ENCODE data around the gene PEAK3.

PEAK3 gene

DNA sequence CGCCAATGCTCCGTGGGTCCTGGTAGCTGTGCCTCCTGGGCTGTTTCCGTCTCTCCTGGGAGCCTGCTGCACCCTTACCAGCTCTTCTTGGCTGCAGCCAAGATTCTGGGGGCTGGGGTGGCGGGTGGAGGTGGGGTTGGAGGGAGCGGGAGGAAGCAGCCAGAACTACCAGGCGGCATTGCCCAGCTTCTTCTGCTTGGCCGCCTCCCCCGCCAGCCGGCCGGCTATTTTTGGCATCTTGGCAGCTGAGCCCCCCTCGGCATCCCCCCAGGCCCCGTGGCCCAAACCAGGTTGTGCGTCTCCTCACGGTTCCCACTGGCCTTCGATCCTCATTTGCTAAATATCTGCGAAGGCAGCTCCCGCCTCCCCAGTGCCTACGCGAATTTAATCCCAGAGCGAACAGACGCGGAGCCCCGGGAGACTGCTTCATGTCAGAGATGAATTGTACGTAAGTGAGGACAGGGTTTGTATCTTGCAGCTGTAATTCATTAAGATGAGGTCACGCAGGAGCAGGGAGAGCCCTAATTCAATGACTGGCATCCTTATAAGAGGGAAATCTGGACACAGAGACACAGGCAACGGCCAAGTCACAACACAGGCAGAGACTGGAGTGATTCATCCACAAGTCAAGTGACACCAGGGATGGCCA is 12.8 kb upstream of the PEAK3 start:
- Histone ChIP-seq H3K4me1 (peaks cover 57 to 96% (median 84%) of the 10 kb centered on the region in 10 experiments), H3K4me3 (peak overlapping the region; percentile 38 to 86 (median 54); a peak in 19 of 20 replicates), H3K36me3 (peaks cover 0 to 58% (median 34%) of the 10 kb centered on the region in 11 experiments; a peak in 17 of 22 replicates), H3K9me3 (replicated peaks in 1 of 11) (no peaks in the 10 kb centered on the region), H3K4me2 (peak overlapping the region; percentile 95 to 100 (median 98)), H3K9ac (peak overlapping the region; percentile 53 to 74 (median 68); a peak in 21 of 22 replicates), H3K27ac (peak overlapping the region in 9 of 11 experiments; percentile 11 to 75 (median 54); a peak in 14 of 22 replicates), H3K27me3 (peaks cover 0 to 28% (median 0%) of the 10 kb centered on the region in 11 experiments; a peak in 2 of 22 replicates), H4K20me1 (peaks cover 11 to 91% (median 81%) of the 10 kb centered on the region in 11 experiments; a peak in 19 of 22 replicates)
- TF ChIP-seq Cebpa-rat (IDR thresholded peaks at IDR 0.05) = no peak

- peak overlapping the region; percentile 83 to 94 (median 91) for H3K9ac ChIP-seq
Observed at GRCh38 chr19:2291185-2291751, 9.3 kb upstream of the PEAK3 start.

DNA sequence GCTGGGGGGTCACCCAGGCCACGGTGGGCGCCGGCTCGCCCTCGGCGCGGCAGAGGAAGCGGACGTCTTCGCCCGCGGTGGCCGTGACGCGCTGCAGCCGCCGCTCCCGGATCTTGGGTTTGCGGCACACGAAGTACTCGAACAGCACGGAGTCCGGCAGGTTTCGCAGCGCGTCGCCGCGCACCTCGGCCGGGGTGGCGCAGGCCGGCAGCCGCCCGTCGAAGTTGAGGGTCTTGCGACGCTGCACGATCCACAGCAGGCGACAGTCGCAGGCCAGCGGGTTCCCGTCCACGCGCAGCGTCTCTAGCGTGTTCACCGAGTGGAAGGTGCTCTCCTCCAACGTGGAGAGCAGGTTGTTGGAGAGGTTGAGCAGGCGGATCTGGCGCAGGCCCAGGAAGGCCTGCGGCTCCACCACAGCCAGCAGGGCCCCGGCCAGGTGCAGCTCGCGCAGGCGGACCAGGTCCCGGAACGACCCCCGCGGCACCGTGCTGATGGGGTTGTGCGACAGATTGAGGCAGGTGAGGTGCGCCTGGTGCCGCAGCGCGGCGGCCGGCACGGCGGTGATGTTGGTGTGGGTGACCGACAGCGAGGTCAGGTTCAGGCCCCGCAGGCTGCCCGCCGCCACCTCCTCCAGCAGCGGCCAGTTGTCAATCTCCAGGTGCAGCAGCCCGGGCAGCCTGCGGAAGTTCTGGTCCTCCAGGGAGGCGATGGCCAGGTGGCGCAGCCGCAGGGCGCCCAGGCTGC is 8.6 kb upstream of the PEAK3 start:
- Histone ChIP-seq H3K4me2 (peak overlapping the region; percentile 95 to 100 (median 98)), H3K4me1 (peaks cover 80 to 97% (median 89%) of the 10 kb centered on the region in 10 experiments), H3K27ac (peak overlapping the region; percentile 61 to 99 (median 97); a peak in 21 of 22 replicates), H3K4me3 (peak overlapping the region; percentile 65 to 87 (median 80)), H3K27me3 (peaks cover 0 to 34% (median 0%) of the 10 kb centered on the region in 11 experiments; a peak in 4 of 22 replicates), H3K9me3 (replicated peaks in 1 of 11) (no peaks in the 10 kb centered on the region), H3K9ac (peak overlapping the region; percentile 83 to 94 (median 91)), H4K20me1 (peaks cover 11 to 83% (median 50%) of the 10 kb centered on the region in 11 experiments; a peak in 19 of 22 replicates), H3K36me3 (peaks cover 0 to 48% (median 26%) of the 10 kb centered on the region in 11 experiments; a peak in 17 of 22 replicates)
- no peak for TF ChIP-seq Cebpa-rat (IDR thresholded peaks at IDR 0.05)

More at GRCh38 chr19:2291185-2291751, 9.3 kb upstream of the PEAK3 start:
- peaks cover 11 to 83% (median 57%) of the 10 kb centered on the region in 11 experiments; a peak in 19 of 22 replicates for H4K20me1 ChIP-seq
- H3K4me2 ChIP-seq = peak overlapping the region; percentile 95 to 100 (median 98)
- no peaks in the 10 kb centered on the region for H3K9me3 ChIP-seq (replicated peaks in 1 of 11)
- H3K27me3 ChIP-seq = peaks cover 0 to 32% (median 0%) of the 10 kb centered on the region in 11 experiments; a peak in 4 of 22 replicates
- peaks cover 77 to 97% (median 89%) of the 10 kb centered on the region in 10 experiments for H3K4me1 ChIP-seq
- peaks cover 0 to 54% (median 32%) of the 10 kb centered on the region in 11 experiments; a peak in 17 of 22 replicates for H3K36me3 ChIP-seq
- peak overlapping the region in 9 of 11 experiments; percentile 94 to 99 (median 97); a peak in 18 of 22 replicates for H3K27ac ChIP-seq
- H3K4me3 ChIP-seq = peak overlapping the region; percentile 65 to 87 (median 80)
- no peak for TF ChIP-seq Cebpa-rat (IDR thresholded peaks at IDR 0.05)

- H3K27ac ChIP-seq = peak overlapping the region; percentile 66 to 99 (median 97); a peak in 21 of 22 replicates
- H3K9me3 ChIP-seq (replicated peaks in 1 of 11) = no peaks in the 10 kb centered on the region
- H4K20me1 ChIP-seq = peaks cover 11 to 83% (median 43%) of the 10 kb centered on the region in 11 experiments; a peak in 19 of 22 replicates
- H3K36me3 ChIP-seq = peaks cover 0 to 40% (median 20%) of the 10 kb centered on the region in 11 experiments; a peak in 15 of 22 replicates
- peak overlapping the region; percentile 65 to 87 (median 80) for H3K4me3 ChIP-seq
- peak overlapping the region; percentile 95 to 100 (median 98) for H3K4me2 ChIP-seq
- peaks cover 74 to 97% (median 89%) of the 10 kb centered on the region in 10 experiments for H3K4me1 ChIP-seq
- TF ChIP-seq Cebpa-rat (IDR thresholded peaks at IDR 0.05) = peak in 3 of 11 experiments; percentile 7 to 53 (median 38); a peak in 2 of 22 replicates
- H3K9ac ChIP-seq = peak overlapping the region; percentile 83 to 94 (median 91)
- H3K27me3 ChIP-seq = peaks cover 0 to 34% (median 0%) of the 10 kb centered on the region in 11 experiments; a peak in 4 of 22 replicates
Observed at GRCh38 chr19:2289714-2290435, 7.9 kb upstream of the PEAK3 start.

- H3K27ac ChIP-seq = peak overlapping the region; percentile 66 to 99 (median 97); a peak in 21 of 22 replicates
- H3K4me1 ChIP-seq = peaks cover 66 to 93% (median 85%) of the 10 kb centered on the region in 10 experiments
- H3K27me3 ChIP-seq = peaks cover 0 to 33% (median 0%) of the 10 kb centered on the region in 11 experiments; a peak in 4 of 22 replicates
- peaks cover 11 to 77% (median 35%) of the 10 kb centered on the region in 11 experiments; a peak in 19 of 22 replicates for H4K20me1 ChIP-seq
- TF ChIP-seq Cebpa-rat (IDR thresholded peaks at IDR 0.05) = no peak
- H3K9me3 ChIP-seq (replicated peaks in 1 of 11) = no peaks in the 10 kb centered on the region
- H3K4me2 ChIP-seq = peak overlapping the region; percentile 95 to 100 (median 98)
- peak overlapping the region; percentile 83 to 94 (median 91); a peak in 21 of 22 replicates for H3K9ac ChIP-seq
- H3K4me3 ChIP-seq = peak overlapping the region; percentile 65 to 87 (median 80)
- H3K36me3 ChIP-seq = peaks cover 0 to 36% (median 18%) of the 10 kb centered on the region in 11 experiments; a peak in 15 of 22 replicates
Observed at GRCh38 chr19:2288818-2289713, 7.1 kb upstream of the PEAK3 start.

DNA sequence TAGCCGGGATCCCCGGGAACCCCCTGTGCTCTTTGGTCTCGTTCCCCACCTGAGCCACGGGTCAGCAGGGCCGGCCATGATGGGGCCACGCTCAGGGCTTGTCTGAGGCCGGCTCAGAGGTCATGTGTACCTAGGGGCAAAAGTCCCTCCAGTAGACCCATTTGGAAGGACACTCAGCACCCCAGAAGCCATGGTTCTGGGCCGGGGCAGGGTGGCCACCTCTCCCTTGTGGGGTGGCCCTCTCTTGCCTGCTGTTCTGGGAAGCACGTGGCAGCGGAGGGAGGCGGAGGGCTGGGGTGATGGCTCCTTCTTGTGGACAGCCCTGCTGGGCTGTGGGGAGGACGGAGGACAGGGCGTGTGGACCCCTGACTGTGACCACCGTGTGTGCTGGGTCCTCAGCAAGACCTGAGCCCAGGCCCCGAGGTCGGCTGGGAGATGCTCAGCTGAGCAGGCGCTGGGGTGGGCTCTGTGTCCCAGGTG is 6.4 kb upstream of the PEAK3 start:
- peaks cover 11 to 76% (median 28%) of the 10 kb centered on the region in 11 experiments; a peak in 18 of 22 replicates for H4K20me1 ChIP-seq
- no peak for TF ChIP-seq Cebpa-rat (IDR thresholded peaks at IDR 0.05)
- peaks cover 0 to 29% (median 18%) of the 10 kb centered on the region in 11 experiments; a peak in 15 of 22 replicates for H3K36me3 ChIP-seq
- no peaks in the 10 kb centered on the region for H3K9me3 ChIP-seq (replicated peaks in 1 of 11)
- H3K4me2 ChIP-seq = peak overlapping the region; percentile 95 to 100 (median 98)
- peak overlapping the region; percentile 66 to 99 (median 97); a peak in 21 of 22 replicates for H3K27ac ChIP-seq
- peak overlapping the region; percentile 83 to 94 (median 91); a peak in 19 of 22 replicates for H3K9ac ChIP-seq
- H3K4me1 ChIP-seq = peaks cover 60 to 93% (median 83%) of the 10 kb centered on the region in 10 experiments
- peak overlapping the region in 7 of 10 experiments; percentile 12 to 87 (median 84); a peak in 6 of 20 replicates for H3K4me3 ChIP-seq
- peaks cover 0 to 30% (median 0%) of the 10 kb centered on the region in 11 experiments; a peak in 4 of 22 replicates for H3K27me3 ChIP-seq
